Measurements from ENCODE around the gene AKT3. TPM values are rescaled to one million over a fixed set of nuclear protein-coding genes. Genes with fewer than 3 reads are reported as not detected.

AKT3 gene
- polyA plus RNA-seq, 1 donor (not counting 4 experiments of a cell fraction or from before 2014, with no cell fraction given) = 2.9 TPM

DNA sequence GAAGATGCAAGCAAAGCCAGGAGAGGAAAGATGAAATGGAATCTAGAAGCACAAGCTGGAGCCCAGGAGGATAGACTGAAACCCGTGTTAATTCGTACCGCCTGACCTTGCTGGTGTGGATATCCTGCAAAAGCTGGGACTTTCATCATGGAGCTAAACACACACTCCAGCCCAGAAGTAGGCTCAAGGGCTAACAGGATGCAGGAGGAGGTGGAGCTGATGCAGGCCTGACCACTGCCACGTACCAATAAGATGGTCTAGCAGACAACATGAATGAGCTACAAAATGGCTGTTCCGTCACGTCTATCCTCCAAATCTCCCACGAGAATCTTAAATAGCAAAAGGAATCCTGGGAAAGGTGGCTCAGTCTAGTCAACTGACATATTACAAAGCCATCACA, 323.9 kb downstream of the AKT3 start:
- Histone ChIP-seq H3K36me3 (ENCODE audit: control insufficient read depth in 2 of 2, extremely low read depth in 1 of 2, insufficient read depth in 2 of 2, low read length in 2 of 2) (no peaks in the 10 kb centered on the region), H3K4me2 (ENCODE audit: control insufficient read depth, extremely low read depth, insufficient read depth, low read depth, low read length) (no peak overlapping the region), H2AFZ (ENCODE audit: control insufficient read depth, low read length) (no peak overlapping the region), H3K9ac (ENCODE audit: control insufficient read depth, extremely low read depth, insufficient read depth, low read length) (no peak overlapping the region), H4K20me1 (ENCODE audit: control insufficient read depth, extremely low read depth, insufficient read depth, low read length) (no peaks in the 10 kb centered on the region), H3K4me1 (ENCODE audit: control insufficient read depth, extremely low read depth, insufficient read depth, low read length) (peaks cover 7% of the 10 kb centered on the region), H3K27ac (ENCODE audit: control insufficient read depth, insufficient read depth, low read length) (no peak overlapping the region), H3K79me2 (ENCODE audit: control insufficient read depth, insufficient read depth, low read length) (no peaks in the 10 kb centered on the region), H3K9me3 (ENCODE audit: control insufficient read depth, low read depth, low read length) (no peaks in the 10 kb centered on the region), H3K9me1 (ENCODE audit: control insufficient read depth, extremely low read depth, insufficient read depth, low read length) (no peaks in the 10 kb centered on the region), H3K4me3 (ENCODE audit: control insufficient read depth in 2 of 3, extremely low read depth in 1 of 3, insufficient read depth in 2 of 3, low read depth in 1 of 3, low read length in 3 of 3) (no peak overlapping the region), H3K27me3 (ENCODE audit: control insufficient read depth, extremely low read depth, insufficient read depth, low read length) (no peaks in the 10 kb centered on the region)
- TF ChIP-seq EZH2 (IDR thresholded peaks at IDR 0.05; ENCODE audit: low read length) = no peak
- TF ChIP-seq, protein P1, sequence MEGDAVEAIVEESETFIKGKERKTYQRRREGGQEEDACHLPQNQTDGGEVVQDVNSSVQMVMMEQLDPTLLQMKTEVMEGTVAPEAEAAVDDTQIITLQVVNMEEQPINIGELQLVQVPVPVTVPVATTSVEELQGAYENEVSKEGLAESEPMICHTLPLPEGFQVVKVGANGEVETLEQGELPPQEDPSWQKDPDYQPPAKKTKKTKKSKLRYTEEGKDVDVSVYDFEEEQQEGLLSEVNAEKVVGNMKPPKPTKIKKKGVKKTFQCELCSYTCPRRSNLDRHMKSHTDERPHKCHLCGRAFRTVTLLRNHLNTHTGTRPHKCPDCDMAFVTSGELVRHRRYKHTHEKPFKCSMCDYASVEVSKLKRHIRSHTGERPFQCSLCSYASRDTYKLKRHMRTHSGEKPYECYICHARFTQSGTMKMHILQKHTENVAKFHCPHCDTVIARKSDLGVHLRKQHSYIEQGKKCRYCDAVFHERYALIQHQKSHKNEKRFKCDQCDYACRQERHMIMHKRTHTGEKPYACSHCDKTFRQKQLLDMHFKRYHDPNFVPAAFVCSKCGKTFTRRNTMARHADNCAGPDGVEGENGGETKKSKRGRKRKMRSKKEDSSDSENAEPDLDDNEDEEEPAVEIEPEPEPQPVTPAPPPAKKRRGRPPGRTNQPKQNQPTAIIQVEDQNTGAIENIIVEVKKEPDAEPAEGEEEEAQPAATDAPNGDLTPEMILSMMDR (optimal IDR thresholded peaks at IDR 0.05 in 1 of 3, IDR thresholded peaks at IDR 0.05 in 1 of 3, conservative IDR thresholded peaks at IDR 0.05 in 1 of 3; ENCODE audit: extremely low read depth in 1 of 3, insufficient read depth in 2 of 3, low read length in 3 of 3) = no peak
- dilution Hi-C loops (cut with MboI; ENCODE audit: extremely low pct_ligation_motif_present, low sequenced_read_pairs) = no loop called here
- DNase-seq (ENCODE audit: low read depth, low spot score) (no peak), FAIRE-seq (no peak)

DNA sequence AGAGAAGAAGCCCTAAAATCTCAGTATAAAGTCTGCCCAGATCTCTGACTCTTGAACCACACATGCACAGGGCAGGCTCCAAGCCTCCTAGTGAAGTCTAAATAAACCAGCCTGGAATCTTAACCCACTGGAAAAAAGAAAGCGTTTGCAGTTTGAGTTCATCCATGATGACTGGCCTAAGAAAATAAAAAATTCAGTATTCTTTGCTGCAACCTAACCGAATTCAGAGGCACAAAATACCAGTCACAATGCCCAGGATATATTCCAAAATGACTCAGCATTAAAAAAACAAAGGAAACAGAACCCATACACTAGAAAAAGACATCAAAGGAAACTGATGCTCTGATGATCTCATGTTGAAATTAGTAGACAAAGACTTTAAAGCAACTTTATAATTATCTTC, 325.0 kb downstream of the AKT3 start:
- DNase-seq (ENCODE audit: low read depth, low spot score) (no peak), FAIRE-seq (no peak)
- dilution Hi-C loops (cut with MboI; ENCODE audit: extremely low pct_ligation_motif_present, low sequenced_read_pairs) = no loop called here
- Histone ChIP-seq H3K9me1 (ENCODE audit: control insufficient read depth, extremely low read depth, insufficient read depth, low read length) (no peaks in the 10 kb centered on the region), H3K4me3 (ENCODE audit: control insufficient read depth in 2 of 3, extremely low read depth in 1 of 3, insufficient read depth in 2 of 3, low read depth in 1 of 3, low read length in 3 of 3) (no peak overlapping the region), H3K4me1 (ENCODE audit: control insufficient read depth, extremely low read depth, insufficient read depth, low read length) (peaks cover 7% of the 10 kb centered on the region), H2AFZ (ENCODE audit: control insufficient read depth, low read length) (no peak overlapping the region), H3K27ac (ENCODE audit: control insufficient read depth, insufficient read depth, low read length) (no peak overlapping the region), H3K79me2 (ENCODE audit: control insufficient read depth, insufficient read depth, low read length) (no peaks in the 10 kb centered on the region), H3K9me3 (ENCODE audit: control insufficient read depth, low read depth, low read length) (no peaks in the 10 kb centered on the region), H3K9ac (ENCODE audit: control insufficient read depth, extremely low read depth, insufficient read depth, low read length) (no peak overlapping the region), H3K4me2 (ENCODE audit: control insufficient read depth, extremely low read depth, insufficient read depth, low read depth, low read length) (no peak overlapping the region), H3K36me3 (ENCODE audit: control insufficient read depth in 2 of 2, extremely low read depth in 1 of 2, insufficient read depth in 2 of 2, low read length in 2 of 2) (no peaks in the 10 kb centered on the region), H4K20me1 (ENCODE audit: control insufficient read depth, extremely low read depth, insufficient read depth, low read length) (no peaks in the 10 kb centered on the region), H3K27me3 (ENCODE audit: control insufficient read depth, extremely low read depth, insufficient read depth, low read length) (no peaks in the 10 kb centered on the region)
- TF ChIP-seq, protein P1 (optimal IDR thresholded peaks at IDR 0.05 in 1 of 3, IDR thresholded peaks at IDR 0.05 in 1 of 3, conservative IDR thresholded peaks at IDR 0.05 in 1 of 3; ENCODE audit: extremely low read depth in 1 of 3, insufficient read depth in 2 of 3, low read length in 3 of 3) = no peak
- no peak for TF ChIP-seq EZH2 (IDR thresholded peaks at IDR 0.05; ENCODE audit: low read length)
